Uterine smooth muscle cell (primary cell): ENCODE measurements around the gene FIGLA. TPM values are rescaled to one million over a fixed set of nuclear protein-coding genes. Genes with fewer than 3 reads are reported as not detected.

Source experiments
- total RNA-seq: library from RNA; depleted of rRNA; stranded (reverse); fragments of >200 nt; gene quantifications from 2 replicates; pipeline ENCODE4 v1.2.3, GENCODE V29; 2014

FIGLA gene
- not detected in 2 replicates for total RNA-seq

DNA sequence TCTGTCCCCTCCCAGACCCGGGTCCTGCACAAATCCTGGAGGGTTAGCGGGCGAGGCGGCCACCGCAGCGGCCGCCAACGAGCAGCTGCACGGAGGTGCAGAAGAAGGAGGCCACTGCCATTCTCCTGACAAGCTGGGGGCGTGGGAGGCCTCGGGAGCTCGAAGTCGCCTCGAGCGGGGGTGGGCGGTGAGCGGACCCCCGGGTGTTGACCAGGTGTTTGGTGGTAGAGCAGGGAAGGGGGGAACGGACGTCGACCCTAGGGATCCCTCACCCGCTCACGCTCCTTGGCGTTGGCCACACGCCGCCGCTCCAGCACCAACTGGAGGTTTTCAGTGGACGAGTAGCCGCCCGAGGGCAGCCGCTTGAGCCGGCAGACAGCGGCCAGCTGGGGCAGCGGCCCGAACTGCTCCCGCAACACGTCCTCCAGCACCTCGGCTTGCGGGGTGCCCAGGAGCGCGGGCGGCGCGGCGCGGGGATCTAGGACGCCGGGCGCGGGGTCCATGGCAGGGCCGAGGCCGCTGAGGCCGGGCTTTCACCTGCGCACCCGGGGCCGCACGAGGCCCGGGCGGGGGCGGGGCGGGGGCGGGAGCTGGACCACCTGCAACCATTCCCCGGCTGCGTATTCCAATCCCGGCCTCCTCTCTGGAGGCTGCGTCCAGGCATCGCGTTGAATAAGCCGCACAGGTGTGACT lies at the start of gene FIGLA:
FIGLA (minus strand) TSS at position 508 of the 693 bp plus-strand sequence; CDS start at position 503, 5 bp downstream.

DNA sequence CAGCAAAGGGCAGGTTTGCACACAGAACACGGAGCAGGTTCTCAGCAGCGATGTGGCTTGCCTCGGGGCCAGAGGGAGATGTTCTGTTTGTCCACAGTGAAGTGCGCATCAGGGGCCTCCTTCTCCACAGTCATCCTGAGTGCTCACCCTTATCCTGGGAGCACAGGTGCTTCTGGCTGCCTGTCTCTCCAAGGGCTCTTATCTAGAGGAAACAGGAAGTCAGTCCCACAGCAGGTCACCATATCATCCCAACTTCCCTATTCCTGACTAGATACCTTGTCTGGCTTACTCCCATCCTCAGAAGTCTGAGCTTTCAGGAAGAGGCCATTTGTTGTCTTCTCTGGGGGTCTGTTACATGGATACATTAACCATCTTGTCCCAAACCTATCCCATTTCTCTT lies 45.2 kb upstream of the FIGLA start, which contains the start of gene CD207:
CD207 (minus strand) TSS at position 174 of the 400 bp plus-strand sequence; CDS start at position 134, 40 bp downstream.

GRCh38 chr2:70820499-70820898 lies 30.1 kb upstream of the FIGLA start, which contains the start of gene CLEC4F:
TSS of gene CLEC4F (minus strand) at chr2:70820599. CDS start at chr2:70820523, 76 bp downstream.

GRCh38 chr2:70767699-70768589 lies 22.5 kb downstream of the FIGLA start, which contains the start of gene ADD2:
TSS of gene ADD2 (minus strand) at chr2:70768200. CDS start at chr2:70706408, 61,792 bp downstream.

Other genes with a start within 250 kb of the FIGLA start
- not detected in 2 replicates for gene TGFA, start 236.8 kb downstream of the FIGLA start, total RNA-seq
- 0.37 and 0.55 TPM in 2 replicates for gene ADD2, start 22.4 kb downstream of the FIGLA start, total RNA-seq
- gene CLEC4F, start 30.0 kb upstream of the FIGLA start, total RNA-seq, result not detected in 2 replicates
- gene CD207, start 45.2 kb upstream of the FIGLA start, total RNA-seq, result not detected in 2 replicates
- gene VAX2, start 109.9 kb upstream of the FIGLA start, total RNA-seq, result 0.44 and 1.6 TPM in 2 replicates
- 0.55 and 0.62 TPM in 2 replicates for gene ATP6V1B1, start 145.3 kb upstream of the FIGLA start, total RNA-seq
- gene ANKRD53, start 188.0 kb upstream of the FIGLA start, total RNA-seq, result 0.22 and 0.50 TPM in 2 replicates
- 30.4 and 48.3 TPM in 2 replicates for gene TEX261, start 204.2 kb upstream of the FIGLA start, total RNA-seq